ENCODE data around the gene SLF2. TPM values are rescaled to one million over a fixed set of nuclear protein-coding genes. Genes with fewer than 3 reads are reported as not detected.
A peak's percentile ranks its signal among the peaks of the same experiment; 100 is the strongest.

SLF2 gene
- total and polyA plus RNA-seq, 9 of the 15 experiments (the other 6 are each of a cell fraction or from before 2014, with no cell fraction given): 1.7 to 18.4 (median 7.8) TPM

DNA sequence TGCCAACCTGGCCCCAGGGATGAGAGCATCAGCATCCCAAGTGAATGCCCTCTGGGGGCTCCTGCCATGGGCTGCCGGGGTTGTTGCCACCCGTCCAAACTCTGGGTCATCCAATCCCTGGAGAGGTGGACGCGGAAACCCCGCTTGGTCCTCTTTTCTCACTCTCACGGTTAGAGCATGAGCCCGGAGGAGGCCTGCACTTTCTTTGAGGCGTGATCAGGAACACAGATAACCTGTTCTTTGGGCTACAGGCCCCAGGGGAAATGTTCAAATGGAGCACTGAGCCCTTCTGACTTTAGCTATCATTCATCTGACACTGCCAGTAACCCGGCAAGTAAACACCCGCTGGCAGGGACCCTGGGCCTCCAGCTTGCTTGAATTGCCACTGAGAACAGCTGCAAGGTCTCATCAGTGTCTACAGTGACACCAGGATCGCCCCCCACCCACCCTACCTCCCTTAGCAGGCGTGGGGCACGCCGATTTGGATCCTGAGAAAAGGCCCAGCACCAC, 29.4 kb upstream of the SLF2 start:
- WGBS (ENCODE audit: insufficient coverage, low coverage, missing lambda C conversion rate): 5% methylated on average over 10 of the region's 14 CpGs
- no peak for FAIRE-seq
- Histone ChIP-seq H3K4me1 (replicated peaks in 1 of 2; ENCODE audit: control insufficient read depth in 2 of 2, insufficient read depth in 2 of 2, low read length in 2 of 2) (peaks cover 0 to 4% of the 10 kb centered on the region in 2 experiments; a peak in 1 of 5 replicates), H3K9me1 (ENCODE audit: control insufficient read depth, insufficient read depth, low read length) (no peaks in the 10 kb centered on the region), H3K27ac (ENCODE audit: extremely low read depth, low read depth, low read length) (no peak overlapping the region), H4K20me1 (replicated peaks; ENCODE audit: control insufficient read depth, insufficient read depth, low read length) (no peaks in the 10 kb centered on the region; the same call in 1 of the 2 replicates), H3K27me3 (ENCODE audit: control insufficient read depth in 2 of 2, insufficient read depth in 2 of 2, low read length in 2 of 2) (peaks cover 2 to 6% of the 10 kb centered on the region in 2 experiments; a peak in 3 of 5 replicates), H3K36me3 (ENCODE audit: control insufficient read depth, insufficient read depth, low read length) (no peaks in the 10 kb centered on the region), H3K9me3 (replicated peaks; ENCODE audit: control insufficient read depth, insufficient read depth, low read depth, low read length) (no peaks in the 10 kb centered on the region), H3K79me2 (ENCODE audit: control insufficient read depth, insufficient read depth, low read length) (no peaks in the 10 kb centered on the region), H2AFZ (ENCODE audit: low read depth, low read length) (0 out of 2 replicates have a peak overlapping the region, but pooled peaks have one; percentile 23), H3K4me3 (no peak overlapping the region), H3K9ac (ENCODE audit: insufficient read depth in 1 of 2, low read depth in 2 of 2, low read length in 2 of 2) (no peak overlapping the region), H3K4me2 (ENCODE audit: insufficient read depth, low read length) (no peak overlapping the region)
- no TSS peak for BruUV-seq (replicated peaks)
- no peak for DNase-seq (ENCODE audit: extremely low read depth in 1 of 4, low spot score in 3 of 4)
- no peak for ATAC-seq
- POLR2A ChIA-PET: no interaction called here
- CTCF ChIA-PET (ENCODE audit: low intra/inter-chr PET ratio): no interaction called here
- in situ Hi-C loops (cut with MboI) (loop anchor here (25.0 kb wide), 1 partner anchor 546 kb away; the partner anchor contains the start of genes PKD2L1 and SCD), intact Hi-C loops (cut with micrococcal nuclease) (no loop called here)
- TF ChIP-seq, protein P1, sequence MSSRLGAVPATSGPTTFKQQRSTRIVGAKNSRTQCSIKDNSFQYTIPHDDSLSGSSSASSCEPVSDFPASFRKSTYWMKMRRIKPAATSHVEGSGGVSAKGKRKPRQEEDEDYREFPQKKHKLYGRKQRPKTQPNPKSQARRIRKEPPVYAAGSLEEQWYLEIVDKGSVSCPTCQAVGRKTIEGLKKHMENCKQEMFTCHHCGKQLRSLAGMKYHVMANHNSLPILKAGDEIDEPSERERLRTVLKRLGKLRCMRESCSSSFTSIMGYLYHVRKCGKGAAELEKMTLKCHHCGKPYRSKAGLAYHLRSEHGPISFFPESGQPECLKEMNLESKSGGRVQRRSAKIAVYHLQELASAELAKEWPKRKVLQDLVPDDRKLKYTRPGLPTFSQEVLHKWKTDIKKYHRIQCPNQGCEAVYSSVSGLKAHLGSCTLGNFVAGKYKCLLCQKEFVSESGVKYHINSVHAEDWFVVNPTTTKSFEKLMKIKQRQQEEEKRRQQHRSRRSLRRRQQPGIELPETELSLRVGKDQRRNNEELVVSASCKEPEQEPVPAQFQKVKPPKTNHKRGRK (tag; IDR thresholded peaks at IDR 0.05): no peak
- TF ChIP-seq SRF (CRISPR knock-in tag; IDR thresholded peaks at IDR 0.05) (no peak), ILF3 (IDR thresholded peaks at IDR 0.05; ENCODE audit: borderline replicate concordance) (no peak), MCM2 (IDR thresholded peaks at IDR 0.05; ENCODE audit: low read depth) (no peak), HEY1 (CRISPR knock-in tag; IDR thresholded peaks at IDR 0.05; ENCODE audit: borderline replicate concordance) (no peak), NR2C1 (IDR thresholded peaks at IDR 0.05) (no peak), NR2C1 (tag; IDR thresholded peaks at IDR 0.05) (no peak)
- TF ChIP-seq, protein P2, sequence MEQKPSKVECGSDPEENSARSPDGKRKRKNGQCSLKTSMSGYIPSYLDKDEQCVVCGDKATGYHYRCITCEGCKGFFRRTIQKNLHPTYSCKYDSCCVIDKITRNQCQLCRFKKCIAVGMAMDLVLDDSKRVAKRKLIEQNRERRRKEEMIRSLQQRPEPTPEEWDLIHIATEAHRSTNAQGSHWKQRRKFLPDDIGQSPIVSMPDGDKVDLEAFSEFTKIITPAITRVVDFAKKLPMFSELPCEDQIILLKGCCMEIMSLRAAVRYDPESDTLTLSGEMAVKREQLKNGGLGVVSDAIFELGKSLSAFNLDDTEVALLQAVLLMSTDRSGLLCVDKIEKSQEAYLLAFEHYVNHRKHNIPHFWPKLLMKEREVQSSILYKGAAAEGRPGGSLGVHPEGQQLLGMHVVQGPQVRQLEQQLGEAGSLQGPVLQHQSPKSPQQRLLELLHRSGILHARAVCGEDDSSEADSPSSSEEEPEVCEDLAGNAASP (IDR thresholded peaks at IDR 0.05): no peak
- TF ChIP-seq, protein P3, sequence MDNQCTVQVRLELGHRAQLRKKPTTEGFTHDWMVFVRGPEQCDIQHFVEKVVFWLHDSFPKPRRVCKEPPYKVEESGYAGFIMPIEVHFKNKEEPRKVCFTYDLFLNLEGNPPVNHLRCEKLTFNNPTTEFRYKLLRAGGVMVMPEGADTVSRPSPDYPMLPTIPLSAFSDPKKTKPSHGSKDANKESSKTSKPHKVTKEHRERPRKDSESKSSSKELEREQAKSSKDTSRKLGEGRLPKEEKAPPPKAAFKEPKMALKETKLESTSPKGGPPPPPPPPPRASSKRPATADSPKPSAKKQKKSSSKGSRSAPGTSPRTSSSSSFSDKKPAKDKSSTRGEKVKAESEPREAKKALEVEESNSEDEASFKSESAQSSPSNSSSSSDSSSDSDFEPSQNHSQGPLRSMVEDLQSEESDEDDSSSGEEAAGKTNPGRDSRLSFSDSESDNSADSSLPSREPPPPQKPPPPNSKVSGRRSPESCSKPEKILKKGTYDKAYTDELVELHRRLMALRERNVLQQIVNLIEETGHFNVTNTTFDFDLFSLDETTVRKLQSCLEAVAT (IDR thresholded peaks at IDR 0.05): no peak
